ENCODE data around the gene PPP2R5B.

DNA sequence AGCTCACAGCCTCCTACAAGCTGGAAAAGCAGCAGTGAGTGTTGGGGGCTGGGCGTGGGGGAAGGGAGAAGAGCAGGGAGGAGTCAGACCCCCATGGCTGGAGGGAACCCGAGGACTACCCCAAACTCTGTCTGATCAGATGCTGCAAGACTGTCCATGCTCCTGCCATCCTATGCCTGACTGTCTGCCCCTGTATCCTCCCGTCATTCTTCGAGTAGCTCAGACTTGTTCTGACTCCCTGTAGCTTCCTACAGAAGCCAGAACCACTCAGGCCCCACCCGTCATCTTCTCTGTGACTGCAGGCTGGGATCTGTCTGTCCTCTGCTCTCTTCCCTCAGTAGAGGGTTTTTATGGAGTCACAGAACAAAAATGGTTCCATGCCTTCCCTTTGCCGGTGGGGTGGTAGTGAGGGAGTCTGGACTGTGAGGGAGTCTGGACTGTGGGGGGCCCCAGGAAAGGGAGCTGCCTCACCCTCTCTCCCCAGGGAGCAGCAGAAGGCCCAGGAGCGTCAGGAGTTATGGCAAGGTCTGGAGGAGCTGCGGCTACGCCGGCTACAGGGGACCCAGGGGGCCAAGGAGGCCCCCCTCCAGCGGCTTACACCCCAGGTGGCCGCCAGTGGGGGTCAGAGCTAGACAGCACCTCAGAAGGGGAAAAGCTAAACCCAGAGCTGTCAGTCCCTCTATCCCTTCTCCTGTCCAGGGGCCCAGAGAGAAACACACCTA, 8.9 kb downstream of the PPP2R5B start:
- TF ChIP-seq POLR2AphosphoS5 (IDR thresholded peaks at IDR 0.05; ENCODE audit: low read depth, low read length) = no peak
- TF ChIP-seq, protein P1, sequence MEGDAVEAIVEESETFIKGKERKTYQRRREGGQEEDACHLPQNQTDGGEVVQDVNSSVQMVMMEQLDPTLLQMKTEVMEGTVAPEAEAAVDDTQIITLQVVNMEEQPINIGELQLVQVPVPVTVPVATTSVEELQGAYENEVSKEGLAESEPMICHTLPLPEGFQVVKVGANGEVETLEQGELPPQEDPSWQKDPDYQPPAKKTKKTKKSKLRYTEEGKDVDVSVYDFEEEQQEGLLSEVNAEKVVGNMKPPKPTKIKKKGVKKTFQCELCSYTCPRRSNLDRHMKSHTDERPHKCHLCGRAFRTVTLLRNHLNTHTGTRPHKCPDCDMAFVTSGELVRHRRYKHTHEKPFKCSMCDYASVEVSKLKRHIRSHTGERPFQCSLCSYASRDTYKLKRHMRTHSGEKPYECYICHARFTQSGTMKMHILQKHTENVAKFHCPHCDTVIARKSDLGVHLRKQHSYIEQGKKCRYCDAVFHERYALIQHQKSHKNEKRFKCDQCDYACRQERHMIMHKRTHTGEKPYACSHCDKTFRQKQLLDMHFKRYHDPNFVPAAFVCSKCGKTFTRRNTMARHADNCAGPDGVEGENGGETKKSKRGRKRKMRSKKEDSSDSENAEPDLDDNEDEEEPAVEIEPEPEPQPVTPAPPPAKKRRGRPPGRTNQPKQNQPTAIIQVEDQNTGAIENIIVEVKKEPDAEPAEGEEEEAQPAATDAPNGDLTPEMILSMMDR (IDR thresholded peaks at IDR 0.05) = no peak
- no peak for TF ChIP-seq TCF7L2 (IDR thresholded peaks at IDR 0.05; ENCODE audit: low read depth, low read length)
- no peak for TF ChIP-seq SIN3A (IDR thresholded peaks at IDR 0.05; ENCODE audit: borderline replicate concordance, insufficient read depth, low read depth, low read length)
- TF ChIP-seq, protein P2, sequence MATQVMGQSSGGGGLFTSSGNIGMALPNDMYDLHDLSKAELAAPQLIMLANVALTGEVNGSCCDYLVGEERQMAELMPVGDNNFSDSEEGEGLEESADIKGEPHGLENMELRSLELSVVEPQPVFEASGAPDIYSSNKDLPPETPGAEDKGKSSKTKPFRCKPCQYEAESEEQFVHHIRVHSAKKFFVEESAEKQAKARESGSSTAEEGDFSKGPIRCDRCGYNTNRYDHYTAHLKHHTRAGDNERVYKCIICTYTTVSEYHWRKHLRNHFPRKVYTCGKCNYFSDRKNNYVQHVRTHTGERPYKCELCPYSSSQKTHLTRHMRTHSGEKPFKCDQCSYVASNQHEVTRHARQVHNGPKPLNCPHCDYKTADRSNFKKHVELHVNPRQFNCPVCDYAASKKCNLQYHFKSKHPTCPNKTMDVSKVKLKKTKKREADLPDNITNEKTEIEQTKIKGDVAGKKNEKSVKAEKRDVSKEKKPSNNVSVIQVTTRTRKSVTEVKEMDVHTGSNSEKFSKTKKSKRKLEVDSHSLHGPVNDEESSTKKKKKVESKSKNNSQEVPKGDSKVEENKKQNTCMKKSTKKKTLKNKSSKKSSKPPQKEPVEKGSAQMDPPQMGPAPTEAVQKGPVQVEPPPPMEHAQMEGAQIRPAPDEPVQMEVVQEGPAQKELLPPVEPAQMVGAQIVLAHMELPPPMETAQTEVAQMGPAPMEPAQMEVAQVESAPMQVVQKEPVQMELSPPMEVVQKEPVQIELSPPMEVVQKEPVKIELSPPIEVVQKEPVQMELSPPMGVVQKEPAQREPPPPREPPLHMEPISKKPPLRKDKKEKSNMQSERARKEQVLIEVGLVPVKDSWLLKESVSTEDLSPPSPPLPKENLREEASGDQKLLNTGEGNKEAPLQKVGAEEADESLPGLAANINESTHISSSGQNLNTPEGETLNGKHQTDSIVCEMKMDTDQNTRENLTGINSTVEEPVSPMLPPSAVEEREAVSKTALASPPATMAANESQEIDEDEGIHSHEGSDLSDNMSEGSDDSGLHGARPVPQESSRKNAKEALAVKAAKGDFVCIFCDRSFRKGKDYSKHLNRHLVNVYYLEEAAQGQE (IDR thresholded peaks at IDR 0.05; ENCODE audit: insufficient read depth in 1 of 2, low read depth in 2 of 2, low read length in 1 of 2) = no peak

Measured in Panc1 (cell line).